Left lung (tissue), 10 donors: ENCODE data around the gene MYOM1. TPM values are rescaled to one million over a fixed set of nuclear protein-coding genes. Genes with fewer than 3 reads are reported as not detected.

ENCODE experiments used
- ATAC-seq: fragments of 200-7000 bp; cut with Tn5 transposase; one replicate; pipeline ENCODE4 v1.9.1; 2020; ENCODE audit warnings: moderate library complexity
- DNase-seq, 4 donors: peaks; one replicate each; pipeline ENCODE4 v3.0.0-alpha.2; 2013 to 2020
- H3K27ac ChIP-seq, 2 donors: fragments of 200-600 bp; sonication (generic) in 1 of 2; one replicate each; pipeline versions ENCODE4 v1.5.0 to v1.8.0; 2020 to 2021
- H3K27me3 ChIP-seq, 2 donors: fragments of 200-600 bp; sonication (generic) in 1 of 2; one replicate each; pipeline versions ENCODE4 v1.5.0 to v1.8.0; 2020 to 2021
- H3K36me3 ChIP-seq, 2 donors: fragments of 200-600 bp; sonication (generic) in 1 of 2; one replicate each; pipeline versions ENCODE4 v1.5.0 to v1.8.0; 2020 to 2021
- H3K4me1 ChIP-seq, 2 donors: fragments of 200-600 bp; one replicate each; pipeline ENCODE4 v1.8.0; 2021
- H3K4me3 ChIP-seq, 2 donors: fragments of 200-600 bp; sonication (generic) in 1 of 2; one replicate each; pipeline versions ENCODE4 v1.5.0 to v1.8.0; 2020 to 2021; ENCODE audit warnings: mild to moderate bottlenecking in 1 of 2
- H3K9me3 ChIP-seq, 2 donors: fragments of 200-600 bp; sonication (generic) in 1 of 2; one replicate each; pipeline versions ENCODE4 v1.5.0 to v1.8.0; 2020 to 2021
- intact Hi-C, 2 donors: fragments of 100-400 bp; cut with DNase I; formaldehyde crosslinking; loops; one replicate each; pipeline versions ENCODE4 v1.11.2 to v1.14.2; 2022
- polyA plus RNA-seq, 6 donors: library from polyadenylated mRNA; unstranded; fragments of 120-200 nt; gene quantifications; one replicate each; pipeline ENCODE4 v1.2.1, GENCODE V29; 2013; ENCODE audit not compliant: insufficient read length in 6 of 6
- total RNA-seq, 2 donors: library from RNA; stranded (reverse); fragmentation: NEBNext Ultra II Directional; extraction: Animal tissue kit (Norgen Biotek cat#: 25700); gene quantifications; one replicate each; pipeline ENCODE4 v1.2.1, GENCODE V29; 2021
- TF ChIP-seq, protein P1 (sequence below), 2 donors: fragments of 200-600 bp; sonication (generic) in 1 of 2; IDR thresholded peaks; one replicate each; pipeline versions ENCODE4 v1.5.0 to v1.8.0; 2021; ENCODE audit warnings: antibody characterized with exemption in 2 of 2
- donor health status: DM: no; HTN: yes; CAD: no.
- donor health status: DM: no; HTN: no; CAD: no.

The MYOM1 gene
- total and polyA plus RNA-seq, 8 donors: 1.5 to 4.5 (median 2.4) TPM

GRCh38 chr18:3250237-3251107, 30.7 kb upstream of the MYOM1 start:
- DNase-seq (no peak), ATAC-seq (no peak)
- Histone ChIP-seq H3K27ac (peak overlapping the region; percentile 57 to 63), H3K4me3 (peak overlapping the region in 1 of 2 donors; percentile 93), H3K9me3 (no peaks in the 10 kb centered on the region), H3K36me3 (peaks cover under 1 to 35% of the 10 kb centered on the region in 2 donors), H3K4me1 (peaks cover 29 to 64% of the 10 kb centered on the region in 2 donors), H3K27me3 (no peaks in the 10 kb centered on the region)
- TF ChIP-seq, protein P1, sequence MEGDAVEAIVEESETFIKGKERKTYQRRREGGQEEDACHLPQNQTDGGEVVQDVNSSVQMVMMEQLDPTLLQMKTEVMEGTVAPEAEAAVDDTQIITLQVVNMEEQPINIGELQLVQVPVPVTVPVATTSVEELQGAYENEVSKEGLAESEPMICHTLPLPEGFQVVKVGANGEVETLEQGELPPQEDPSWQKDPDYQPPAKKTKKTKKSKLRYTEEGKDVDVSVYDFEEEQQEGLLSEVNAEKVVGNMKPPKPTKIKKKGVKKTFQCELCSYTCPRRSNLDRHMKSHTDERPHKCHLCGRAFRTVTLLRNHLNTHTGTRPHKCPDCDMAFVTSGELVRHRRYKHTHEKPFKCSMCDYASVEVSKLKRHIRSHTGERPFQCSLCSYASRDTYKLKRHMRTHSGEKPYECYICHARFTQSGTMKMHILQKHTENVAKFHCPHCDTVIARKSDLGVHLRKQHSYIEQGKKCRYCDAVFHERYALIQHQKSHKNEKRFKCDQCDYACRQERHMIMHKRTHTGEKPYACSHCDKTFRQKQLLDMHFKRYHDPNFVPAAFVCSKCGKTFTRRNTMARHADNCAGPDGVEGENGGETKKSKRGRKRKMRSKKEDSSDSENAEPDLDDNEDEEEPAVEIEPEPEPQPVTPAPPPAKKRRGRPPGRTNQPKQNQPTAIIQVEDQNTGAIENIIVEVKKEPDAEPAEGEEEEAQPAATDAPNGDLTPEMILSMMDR (IDR thresholded peaks at IDR 0.05): no peak
- intact Hi-C loops: no loop called here

GRCh38 chr18:3248658-3249359, 29.0 kb upstream of the MYOM1 start:
- intact Hi-C loops: loop anchor here in 1 of 2 donors (5.0 to 10.0 kb wide), 2 partner anchors 104 to 317 kb away; no protein-coding TSS in a partner anchor
- Histone ChIP-seq H3K4me1 (peaks cover 29 to 72% of the 10 kb centered on the region in 2 donors), H3K27me3 (no peaks in the 10 kb centered on the region), H3K36me3 (peaks cover 0 to 19% of the 10 kb centered on the region in 2 donors), H3K9me3 (no peaks in the 10 kb centered on the region), H3K4me3 (peak overlapping the region; percentile 90 to 93), H3K27ac (peak overlapping the region; percentile 99 to 100)
- TF ChIP-seq, protein P1 (IDR thresholded peaks at IDR 0.05): no peak
- DNase-seq (peak in 2 of 4 donors; percentile 15 to 61), ATAC-seq (peak; percentile 6)

DNA sequence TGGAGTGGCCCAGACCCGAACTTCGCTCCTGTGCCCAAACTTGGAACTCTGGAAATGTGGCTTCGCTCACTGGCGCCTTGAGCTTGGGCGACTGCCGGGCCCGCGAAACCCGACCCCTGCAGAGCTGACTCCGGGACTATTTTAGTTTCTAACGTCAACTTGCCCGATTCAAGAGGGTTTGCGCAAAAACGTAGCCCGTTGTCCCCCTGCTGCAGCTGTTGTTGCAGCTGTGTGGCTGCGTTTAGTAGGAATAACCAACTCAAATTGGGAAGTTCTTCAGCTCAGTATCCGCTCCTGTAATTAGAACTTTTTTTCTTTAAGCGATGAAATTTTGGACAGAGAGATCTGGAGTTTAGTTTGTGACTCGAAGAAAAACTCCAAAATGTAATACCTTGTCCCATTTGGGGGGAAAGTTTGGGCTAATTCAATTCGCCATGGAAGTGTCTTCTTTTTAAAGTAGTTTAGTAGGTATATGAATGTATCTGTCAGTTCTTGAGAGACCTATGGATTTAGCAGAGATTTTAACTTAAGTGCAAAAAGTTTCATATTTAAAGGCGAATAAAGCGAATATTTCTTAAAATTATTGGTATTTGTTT, 28.4 kb upstream of the MYOM1 start:
- TF ChIP-seq, protein P1 (IDR thresholded peaks at IDR 0.05): no peak
- peaks cover 29 to 67% of the 10 kb centered on the region in 2 donors for H3K4me1 ChIP-seq
- intact Hi-C loops: loop anchor here in 1 of 2 donors (5.0 to 10.0 kb wide), 2 partner anchors 103 to 316 kb away; no protein-coding TSS in a partner anchor
- DNase-seq: peak in 2 of 4 donors; percentile 79 to 82
- H3K27ac ChIP-seq: peak overlapping the region; percentile 99 to 100
- ATAC-seq: no peak
- no peaks in the 10 kb centered on the region for H3K27me3 ChIP-seq
- H3K9me3 ChIP-seq: no peaks in the 10 kb centered on the region
- peak overlapping the region; percentile 90 to 93 for H3K4me3 ChIP-seq
- peaks cover 0 to 12% of the 10 kb centered on the region in 2 donors for H3K36me3 ChIP-seq

GRCh38 chr18:3247240-3248061, 27.7 kb upstream of the MYOM1 start, which contains the start of gene MYL12A:
Gene MYL12A, plus strand, starts transcription at chr18:3247801. Its CDS starts 5,447 bp downstream, at chr18:3253248.
- peaks cover 0 to 10% of the 10 kb centered on the region in 2 donors for H3K36me3 ChIP-seq
- intact Hi-C loops: loop anchor here in 1 of 2 donors (5.0 to 10.0 kb wide), 2 partner anchors 103 to 315 kb away; no protein-coding TSS in a partner anchor
- DNase-seq (peak; percentile 95 to 100 (median 98)), ATAC-seq (peak; percentile 87)
- no peaks in the 10 kb centered on the region for H3K9me3 ChIP-seq
- H3K4me1 ChIP-seq: peaks cover 29 to 60% of the 10 kb centered on the region in 2 donors
- H3K27me3 ChIP-seq: no peaks in the 10 kb centered on the region
- peak within 1 kb of the TSS; percentile 90 to 93 for H3K4me3 ChIP-seq
- peak within 1 kb of the TSS; percentile 99 to 100 for H3K27ac ChIP-seq
- TF ChIP-seq, protein P1 (IDR thresholded peaks at IDR 0.05): no peak
